Measurements from ENCODE around the gene MEGF8. TPM values are rescaled to one million over a fixed set of nuclear protein-coding genes. Genes with fewer than 3 reads are reported as not detected.

The MEGF8 gene
- total RNA-seq, 1 experiment from 2014 or later, result 4.9 TPM

GRCh38 chr19:42419309-42419708 lies 93.9 kb downstream of the MEGF8 start:
- DNase-seq (ENCODE audit: low spot score), result no peak

DNA sequence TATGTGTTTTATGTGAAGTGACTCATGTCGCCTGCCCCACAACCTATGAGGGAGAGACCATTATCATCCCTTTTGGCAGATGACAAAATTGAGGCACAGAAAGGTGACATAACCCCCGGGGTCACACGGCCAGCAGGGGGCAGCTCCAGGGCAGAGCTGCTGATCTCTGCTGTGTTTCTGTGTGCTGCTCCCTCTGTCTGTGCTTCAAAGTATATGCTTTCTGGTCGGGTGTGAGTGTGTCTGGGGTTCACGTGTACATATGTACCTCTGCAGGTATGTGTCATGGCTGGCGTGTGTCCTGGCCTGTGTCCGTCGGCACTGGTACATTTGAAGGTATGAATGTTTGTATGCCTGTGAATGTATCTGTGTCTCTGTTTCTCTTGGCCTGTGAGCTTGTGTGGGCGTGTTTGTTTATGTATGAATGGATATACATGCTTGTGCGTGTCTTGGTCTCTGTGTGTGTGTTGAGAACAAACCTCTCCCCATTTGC lies 94.7 kb downstream of the MEGF8 start:
- peak; percentile 68 for DNase-seq (ENCODE audit: low spot score)

GRCh38 chr19:42421101-42421500 lies 95.7 kb downstream of the MEGF8 start:
- no peak for DNase-seq (ENCODE audit: low spot score)

DNA sequence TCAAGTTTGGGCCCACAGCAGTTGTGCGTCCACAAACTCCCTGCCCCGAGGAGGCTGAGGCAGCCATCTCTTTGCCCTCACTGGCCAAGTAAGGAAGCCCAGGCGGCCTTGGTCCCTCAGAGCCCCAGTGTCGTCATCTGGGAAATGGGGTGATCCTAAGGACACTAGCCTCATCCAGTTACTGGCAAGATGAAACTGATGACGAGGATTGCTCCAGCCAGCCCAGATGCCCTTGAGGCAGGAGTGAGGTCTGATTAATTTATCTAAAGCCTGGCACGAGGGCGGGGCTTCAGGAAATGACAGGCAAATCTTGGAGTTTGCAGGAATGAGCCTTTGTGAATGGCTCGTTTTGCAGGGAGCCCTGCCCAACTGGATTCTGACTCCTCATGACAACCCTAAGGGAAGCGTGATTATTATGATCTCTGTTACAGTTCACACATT lies 96.2 kb downstream of the MEGF8 start:
- no peak for DNase-seq (ENCODE audit: low spot score)

DNA sequence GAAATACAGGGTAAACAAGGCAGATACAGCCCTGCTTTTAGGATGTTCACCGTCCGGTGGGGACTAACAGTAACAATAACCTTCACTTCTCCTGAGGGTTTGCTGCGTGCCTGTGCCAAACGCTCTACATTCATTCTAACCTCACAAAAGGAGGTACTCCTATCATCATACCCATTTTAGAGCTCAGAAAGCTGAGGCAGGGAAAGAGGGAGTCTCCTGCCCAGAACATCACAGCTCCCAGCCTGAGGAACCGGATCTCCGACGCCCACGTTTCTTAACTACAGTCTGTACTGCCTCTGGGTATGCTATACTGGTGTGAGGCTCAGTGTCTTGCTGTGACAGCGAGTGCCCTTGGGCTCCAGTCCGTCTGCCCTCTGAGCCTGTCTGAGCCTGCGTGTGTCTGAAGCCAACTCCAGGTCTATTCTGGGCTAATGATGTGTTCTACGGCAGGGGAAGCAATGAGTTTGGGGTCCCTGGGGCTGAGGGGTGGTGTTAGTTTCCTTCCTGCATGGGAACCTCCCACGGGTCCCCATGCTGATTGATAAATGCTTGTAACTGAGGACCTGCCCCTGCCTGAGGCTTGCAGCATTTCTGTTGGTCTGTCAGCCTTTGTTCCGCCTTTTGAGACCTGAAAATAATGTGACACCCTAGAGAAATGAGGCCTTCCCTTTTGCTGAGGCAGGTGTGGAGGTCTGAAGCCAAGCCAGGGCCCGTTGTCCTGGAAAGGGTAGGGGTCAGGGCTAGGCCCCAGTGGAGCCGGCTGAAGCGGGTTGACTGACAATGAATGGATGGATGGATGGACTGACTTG lies 96.9 kb downstream of the MEGF8 start:
- DNase-seq (ENCODE audit: low spot score), result no peak

GRCh38 chr19:42422901-42423461 lies 97.5 kb downstream of the MEGF8 start:
- no peak for DNase-seq (ENCODE audit: low spot score)

GRCh38 chr19:42423462-42424344 lies 98.3 kb downstream of the MEGF8 start:
- DNase-seq (ENCODE audit: low spot score), result peak; percentile 52

DNA sequence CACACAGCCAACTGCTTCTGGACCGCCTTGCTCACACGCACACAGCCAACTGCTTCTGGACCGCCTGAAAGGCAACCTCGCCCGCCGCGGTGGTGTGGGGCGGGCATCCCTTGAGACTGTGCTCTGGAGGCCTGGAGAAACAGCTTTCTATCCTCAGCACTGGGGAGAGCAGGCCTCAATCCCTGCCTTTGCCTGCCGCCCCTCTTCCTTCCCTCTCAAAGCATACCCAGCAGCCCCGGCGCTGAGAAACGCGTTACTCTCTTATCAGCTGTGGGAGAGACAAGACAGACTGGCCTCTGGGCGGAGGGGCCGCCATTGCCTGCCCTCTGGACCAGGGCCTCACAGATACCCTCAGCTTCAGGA lies 98.9 kb downstream of the MEGF8 start:
- DNase-seq (ENCODE audit: low spot score), result no peak

- DNase-seq (ENCODE audit: low spot score), result no peak
These were observed 99.3 kb downstream of the MEGF8 start for GRCh38 chr19:42424712-42425131.

DNA sequence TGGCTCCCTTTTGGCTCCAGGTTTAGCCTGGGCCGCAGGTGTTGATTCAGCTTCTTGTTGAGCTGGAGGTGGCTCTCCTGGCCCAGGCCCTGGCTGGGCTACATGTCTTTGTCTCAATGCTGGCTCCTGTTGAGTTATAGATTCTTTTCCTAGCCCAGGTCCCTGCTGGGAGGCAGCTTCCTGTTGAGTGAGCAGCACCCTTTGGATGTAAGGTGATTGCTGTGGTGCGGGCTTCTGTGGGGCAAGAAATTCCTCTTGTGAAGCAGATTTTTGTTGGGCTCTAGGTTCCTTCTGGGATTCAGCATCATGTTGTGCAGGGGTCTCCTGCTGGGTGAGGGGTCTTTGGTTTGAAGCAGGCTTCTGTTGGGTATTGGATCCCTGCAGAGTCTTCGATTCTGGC lies 101.2 kb downstream of the MEGF8 start:
- DNase-seq (ENCODE audit: low spot score), result no peak

DNA sequence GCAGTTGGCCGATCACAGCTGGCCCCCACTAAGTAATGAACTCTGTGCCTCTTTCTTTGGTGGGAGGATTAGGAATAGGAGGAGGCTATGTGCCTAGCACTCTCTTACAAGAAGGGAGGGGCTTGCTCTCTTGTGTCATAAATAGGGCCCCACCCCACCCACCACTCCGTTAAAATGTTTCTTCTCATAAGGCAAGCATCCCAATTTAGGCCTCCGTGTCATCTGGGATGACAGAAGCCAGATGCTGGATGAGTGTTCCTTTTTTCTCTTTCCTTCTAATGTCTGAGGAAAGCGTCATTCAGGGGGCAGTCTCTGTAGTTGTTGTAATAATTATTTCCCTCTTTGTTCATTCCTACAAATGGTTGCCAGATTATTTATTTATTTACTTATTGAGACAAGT lies 101.9 kb downstream of the MEGF8 start, which contains the start of gene LIPE:
LIPE (minus strand) TSS at position 76 of the 400 bp plus-strand sequence. CDS start 239 bp downstream, outside the sequence.
- DNase-seq (ENCODE audit: low spot score), result no peak

Other genes starting within 250 kb of the MEGF8 start
- gene ZNF574, start 249.5 kb upstream of the MEGF8 start, total RNA-seq (2014; rRNA removed; shearing (Covaris generic)), result 11.8 and 15.8 TPM in 2 replicates
- 0.02 TPM in 1 of 2 replicates, not detected in the other for gene POU2F2, start 193.2 kb upstream of the MEGF8 start, total RNA-seq (2014; rRNA removed; shearing (Covaris generic))
- 10.4 and 14.8 TPM in 2 replicates for gene DEDD2, start 108.0 kb upstream of the MEGF8 start, total RNA-seq (2014; rRNA removed; shearing (Covaris generic))
- gene ZNF526, start 105.3 kb upstream of the MEGF8 start, total RNA-seq (2014; rRNA removed; shearing (Covaris generic)), result 4.1 and 5.5 TPM in 2 replicates
- 29.8 and 30.6 TPM in 2 replicates for gene GSK3A, start 83.0 kb upstream of the MEGF8 start, total RNA-seq (2014; rRNA removed; shearing (Covaris generic))
- 27.1 and 31.1 TPM in 2 replicates for gene ERF, start 70.5 kb upstream of the MEGF8 start, total RNA-seq (2014; rRNA removed; shearing (Covaris generic))
- gene CIC, start 56.4 kb upstream of the MEGF8 start, total RNA-seq (2014; rRNA removed; shearing (Covaris generic)), result 10.8 and 12.1 TPM in 2 replicates
- gene PRR19, start 23.5 kb upstream of the MEGF8 start, total RNA-seq (2014; rRNA removed; shearing (Covaris generic)), result 0.16 and 1.4 TPM in 2 replicates
- 78.5 and 112 TPM in 2 replicates for gene PAFAH1B3, start 23.0 kb upstream of the MEGF8 start, total RNA-seq (2014; rRNA removed; shearing (Covaris generic))
- gene TMEM145, start 12.3 kb upstream of the MEGF8 start, total RNA-seq (2014; rRNA removed; shearing (Covaris generic)), result 0.08 TPM in 1 of 2 replicates, not detected in the other
- gene CNFN, start 64.7 kb downstream of the MEGF8 start, total RNA-seq (2014; rRNA removed; shearing (Covaris generic)), result 1.0 TPM in 1 of 2 replicates, not detected in the other
- 0.68 and 1.2 TPM in 2 replicates for gene LIPE, start 101.8 kb downstream of the MEGF8 start, total RNA-seq (2014; rRNA removed; shearing (Covaris generic))
- not detected in 2 replicates for gene CXCL17, start 117.3 kb downstream of the MEGF8 start, total RNA-seq (2014; rRNA removed; shearing (Covaris generic))
- 0.35 TPM in 1 of 2 replicates, not detected in the other for gene CEACAM1, start 202.8 kb downstream of the MEGF8 start, total RNA-seq (2014; rRNA removed; shearing (Covaris generic))

All from H4 (cell line).